PFSK-1 (cell line): ENCODE data around the gene ENOX2.

Source experiments
- FOXP2 ChIP-seq: optimal IDR thresholded peaks from 2 replicates; pipeline ENCODE3; 2011; ENCODE audit warnings: borderline replicate concordance, control low read depth, inconsistent platforms; ENCODE audit not compliant: insufficient read depth; ENCODE audit errors: extremely low read length, extremely low read depth
- POLR2AphosphoS5 ChIP-seq: IDR thresholded peaks from 2 replicates; pipeline ENCODE4 v1.6.1; 2012; ENCODE audit warnings: low read depth, mild to moderate bottlenecking, control low read depth, low read length, moderate library complexity
- REST ChIP-seq, 2 experiments: IDR thresholded peaks; 2 replicates each; pipeline versions ENCODE4 v1.6.1 to v1.8.0; 2011 to 2012; ENCODE audit warnings: low read depth in 2 of 2, low read length in 2 of 2, control low read depth in 1 of 2, inconsistent platforms in 1 of 2, mild to moderate bottlenecking in 1 of 2, moderate library complexity in 1 of 2; ENCODE audit not compliant: insufficient read depth in 1 of 2
- SIN3A ChIP-seq: IDR thresholded peaks from 2 replicates; pipeline ENCODE4 v1.6.1; 2012; ENCODE audit warnings: mild to moderate bottlenecking, low read length, moderate library complexity, borderline replicate concordance; ENCODE audit not compliant: insufficient read depth
- TAF1 ChIP-seq: IDR thresholded peaks from 2 replicates; pipeline ENCODE4 v1.6.1; 2012; ENCODE audit warnings: low read length, control low read depth, borderline replicate concordance; ENCODE audit not compliant: insufficient read depth

The ENOX2 gene

GRCh38 chrX:130788786-130789581, 114.0 kb downstream of the ENOX2 start:
- TF ChIP-seq FOXP2 (no peak), REST (IDR thresholded peaks at IDR 0.05; ENCODE audit: insufficient read depth in 1 of 2, low read depth in 2 of 2, low read length in 2 of 2) (no peak), TAF1 (no peak), SIN3A (no peak), POLR2AphosphoS5 (no peak)

DNA sequence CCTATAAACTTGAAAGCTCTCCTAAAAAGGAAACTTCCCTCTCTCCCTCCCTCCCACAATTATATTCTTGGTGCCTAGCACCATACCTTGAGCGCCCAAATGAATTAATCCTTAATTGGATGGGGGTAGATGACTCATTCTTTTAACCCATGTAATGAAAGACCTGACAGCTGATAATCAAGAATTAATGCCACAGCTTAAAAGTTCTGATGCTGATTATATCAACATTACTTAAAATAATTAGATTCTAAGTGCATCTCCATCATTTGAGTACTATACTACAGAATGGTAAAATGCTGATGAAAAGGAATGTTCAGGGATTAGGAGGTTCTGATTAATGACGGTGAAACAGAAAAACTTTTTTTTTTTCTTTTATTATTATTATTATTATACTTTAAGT, 117.0 kb downstream of the ENOX2 start:
- TF ChIP-seq SIN3A, result no peak
- no peak for TF ChIP-seq REST (IDR thresholded peaks at IDR 0.05; ENCODE audit: insufficient read depth in 1 of 2, low read depth in 2 of 2, low read length in 2 of 2)
- TF ChIP-seq TAF1, result no peak
- TF ChIP-seq FOXP2, result no peak
- no peak for TF ChIP-seq POLR2AphosphoS5

DNA sequence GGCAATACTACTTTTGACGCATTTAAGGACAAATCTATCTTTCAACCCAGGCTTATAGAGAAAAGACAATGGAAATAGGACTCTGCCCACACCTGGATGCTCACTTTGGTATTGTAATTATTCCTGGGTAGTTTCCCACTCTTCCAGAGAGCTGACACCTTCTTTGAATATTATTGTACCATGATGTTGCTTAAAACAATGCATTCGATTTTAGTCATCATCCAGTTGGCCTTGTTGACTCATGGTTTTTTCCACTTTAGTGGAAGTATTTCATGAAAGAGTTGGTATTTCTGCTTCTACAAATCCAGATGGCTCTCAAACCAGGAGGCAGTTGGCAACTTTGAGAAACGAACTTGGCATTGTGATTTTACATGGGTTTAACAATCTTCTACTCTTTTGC, 124.2 kb downstream of the ENOX2 start:
- TF ChIP-seq REST (IDR thresholded peaks at IDR 0.05; ENCODE audit: insufficient read depth in 1 of 2, low read depth in 2 of 2, low read length in 2 of 2), result no peak
- no peak for TF ChIP-seq POLR2AphosphoS5
- TF ChIP-seq SIN3A, result no peak
- no peak for TF ChIP-seq FOXP2
- no peak for TF ChIP-seq TAF1

- TF ChIP-seq TAF1, result no peak
- TF ChIP-seq FOXP2, result no peak
Measured at GRCh38 chrX:130775849-130776248, 127.2 kb downstream of the ENOX2 start.

GRCh38 chrX:130772776-130773143, 130.2 kb downstream of the ENOX2 start:
- TF ChIP-seq SIN3A, result no peak
- TF ChIP-seq POLR2AphosphoS5, result no peak
- no peak for TF ChIP-seq REST (IDR thresholded peaks at IDR 0.05; ENCODE audit: insufficient read depth in 1 of 2, low read depth in 2 of 2, low read length in 2 of 2)
